ENCODE results near the gene CAMKV. TPM values are rescaled to one million over a fixed set of nuclear protein-coding genes. Genes with fewer than 3 reads are reported as not detected.

The CAMKV gene
- total and polyA plus RNA-seq, 2 of the 8 experiments (the other 6 are each of a cell fraction or from before 2014, with no cell fraction given) = 56.3 to 66.4 TPM

DNA sequence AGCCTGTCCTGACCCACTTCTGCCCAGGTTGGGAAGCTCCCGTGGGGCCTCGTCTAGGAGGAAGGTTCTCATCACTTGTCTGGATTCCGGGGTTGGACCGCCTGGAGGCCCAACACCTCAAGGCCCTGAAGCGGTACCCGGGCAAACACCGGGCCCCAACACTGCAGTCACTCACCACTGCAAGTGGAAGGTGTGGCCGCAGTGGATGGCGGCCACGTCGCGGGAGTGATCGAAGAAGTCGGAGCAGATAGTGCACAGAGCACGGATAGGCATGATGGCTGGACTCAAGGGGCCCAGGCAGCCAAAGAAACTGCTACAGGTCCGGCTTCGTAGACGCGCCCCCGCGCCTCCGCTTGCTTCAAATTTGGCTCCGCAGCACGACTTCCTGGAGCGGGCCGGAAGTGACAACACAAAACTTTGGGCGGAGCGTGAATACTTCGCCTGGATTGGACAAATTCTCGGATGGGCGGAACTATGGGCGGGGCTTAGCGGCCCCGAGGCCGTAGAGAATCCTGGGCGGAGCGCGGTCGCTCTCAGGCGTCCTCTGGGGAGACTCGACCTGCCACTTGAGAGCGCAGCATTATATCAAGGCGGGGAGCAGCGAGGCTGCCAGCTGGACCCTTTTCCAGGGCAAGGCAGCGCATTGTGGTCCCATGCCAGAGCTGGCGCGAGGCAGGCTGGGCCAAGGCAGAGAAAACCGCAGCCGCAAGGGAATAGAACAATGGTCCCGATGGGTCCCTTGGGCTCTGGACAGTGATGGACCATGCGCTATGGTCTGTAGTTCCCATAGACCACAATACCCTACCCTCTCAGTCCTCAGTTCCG lies 13.3 kb downstream of the CAMKV start, which contains the start of gene TRAIP (continued):
- TF ChIP-seq NANOG (IDR thresholded peaks at IDR 0.05; ENCODE audit: insufficient read depth, low read depth, low read length, poor library complexity, severe bottlenecking) (no peak), ASH2L (IDR thresholded peaks at IDR 0.05; ENCODE audit: low read length) (peak; percentile 68), FOSL1 (IDR thresholded peaks at IDR 0.05; ENCODE audit: insufficient read depth, low read depth, low read length) (no peak), CTCF (IDR thresholded peaks at IDR 0.05; ENCODE audit: control extremely low read depth in 1 of 3, insufficient read depth in 1 of 3, low read depth in 1 of 3, low read length in 3 of 3) (no peak), JUND (IDR thresholded peaks at IDR 0.05; ENCODE audit: low read length) (no peak), EP300 (IDR thresholded peaks at IDR 0.05; ENCODE audit: borderline replicate concordance in 1 of 2, low read depth in 2 of 2, low read length in 2 of 2) (no peak), E2F6 (IDR thresholded peaks at IDR 0.05) (peak; percentile 74), TAF1 (IDR thresholded peaks at IDR 0.05; ENCODE audit: low read depth, low read length) (peak; percentile 82), SIRT6 (IDR thresholded peaks at IDR 0.05; ENCODE audit: low read length) (no peak), SAP30 (IDR thresholded peaks at IDR 0.05; ENCODE audit: insufficient read depth, insufficient replicate concordance, low read length) (peak; percentile 85), YY1 (IDR thresholded peaks at IDR 0.05; ENCODE audit: low read depth, low read length) (no peak), PHF8 (conservative IDR thresholded peaks at IDR 0.05; ENCODE audit: low read depth, low read length) (peak; percentile 85), RAD21 (IDR thresholded peaks at IDR 0.05 in 1 of 2, conservative IDR thresholded peaks at IDR 0.05 in 1 of 2; ENCODE audit: low read depth in 2 of 2, low read length in 2 of 2) (peak; percentile 7 to 10; a peak in 2 of 4 replicates), EZH2 (IDR thresholded peaks at IDR 0.05; ENCODE audit: low read depth, low read length, severe bottlenecking) (no peak), TAF7 (optimal IDR thresholded peaks at IDR 0.05; ENCODE audit: borderline replicate concordance, low read depth, low read length) (no peak), MAX (IDR thresholded peaks at IDR 0.05) (peak; percentile 73), RNF2 (IDR thresholded peaks at IDR 0.05; ENCODE audit: borderline replicate concordance, low read depth, low read length, missing control alignments, poor library complexity, severe bottlenecking) (no peak)
